GM12865 (cell line): ENCODE measurements around the gene USPL1.

ENCODE experiments used
- DNase-seq: peaks from one replicate; pipeline ENCODE4 v3.0.0; 2010; ENCODE audit warnings: low read depth
- H3K4me3 ChIP-seq: 2 replicates; pipeline ENCODE4 v1.5.1; 2011; ENCODE audit warnings: mild to moderate bottlenecking, low read depth, low read length, control low read depth
- TF ChIP-seq, protein P1 (sequence below): IDR thresholded peaks from 2 replicates; pipeline ENCODE4 v1.5.1; 2011; ENCODE audit warnings: low read length, control low read depth, low read depth, inconsistent platforms; ENCODE audit not compliant: insufficient read depth; ENCODE audit errors: missing control alignments

Gene USPL1

DNA sequence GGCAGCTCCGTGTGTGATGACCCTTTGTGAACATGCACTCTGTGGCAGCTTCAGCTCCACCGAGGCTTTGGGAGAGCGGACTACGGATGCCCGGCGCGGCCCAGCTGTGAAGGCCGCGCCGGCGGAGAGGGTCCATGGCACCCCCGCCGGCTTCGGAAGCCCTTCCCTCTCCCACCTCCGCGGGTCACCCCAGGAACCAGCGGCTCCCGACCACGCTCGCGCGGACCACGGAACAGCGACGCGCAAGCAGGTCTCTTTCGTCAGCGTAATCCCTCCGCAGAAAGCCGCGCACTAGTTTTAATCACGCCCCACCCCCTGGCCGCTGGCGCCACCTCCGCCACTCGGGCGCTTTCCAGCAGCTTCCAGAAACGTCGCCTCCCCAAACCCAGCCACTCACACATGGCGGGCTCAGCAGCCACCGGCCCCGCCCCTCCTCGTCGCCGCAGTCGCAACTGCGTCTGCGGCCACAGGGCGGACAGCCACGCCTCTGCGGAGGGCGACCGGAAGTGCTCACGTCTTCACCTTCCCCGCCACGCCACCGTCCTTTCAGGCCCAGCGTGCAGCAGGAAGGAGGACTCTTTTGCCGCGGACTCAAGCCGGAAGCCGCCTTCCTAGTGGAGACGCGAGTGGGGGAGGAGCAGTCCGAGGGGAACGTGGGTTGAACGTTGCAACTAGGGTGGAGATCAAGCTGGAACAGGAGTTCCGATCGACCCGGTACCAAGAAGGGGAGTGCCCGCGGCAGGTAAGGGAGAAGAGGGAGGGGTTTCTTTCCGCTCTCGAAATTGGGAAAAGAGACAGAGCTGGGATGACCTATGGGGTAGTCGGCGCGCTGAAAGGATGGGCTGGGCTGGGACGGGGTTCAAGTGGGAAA is at the start of gene USPL1:
Gene USPL1, plus strand, starts transcription at position 606 of the 871 bp plus-strand sequence. CDS start 3,221 bp downstream, outside the sequence.
- TF ChIP-seq, protein P1, sequence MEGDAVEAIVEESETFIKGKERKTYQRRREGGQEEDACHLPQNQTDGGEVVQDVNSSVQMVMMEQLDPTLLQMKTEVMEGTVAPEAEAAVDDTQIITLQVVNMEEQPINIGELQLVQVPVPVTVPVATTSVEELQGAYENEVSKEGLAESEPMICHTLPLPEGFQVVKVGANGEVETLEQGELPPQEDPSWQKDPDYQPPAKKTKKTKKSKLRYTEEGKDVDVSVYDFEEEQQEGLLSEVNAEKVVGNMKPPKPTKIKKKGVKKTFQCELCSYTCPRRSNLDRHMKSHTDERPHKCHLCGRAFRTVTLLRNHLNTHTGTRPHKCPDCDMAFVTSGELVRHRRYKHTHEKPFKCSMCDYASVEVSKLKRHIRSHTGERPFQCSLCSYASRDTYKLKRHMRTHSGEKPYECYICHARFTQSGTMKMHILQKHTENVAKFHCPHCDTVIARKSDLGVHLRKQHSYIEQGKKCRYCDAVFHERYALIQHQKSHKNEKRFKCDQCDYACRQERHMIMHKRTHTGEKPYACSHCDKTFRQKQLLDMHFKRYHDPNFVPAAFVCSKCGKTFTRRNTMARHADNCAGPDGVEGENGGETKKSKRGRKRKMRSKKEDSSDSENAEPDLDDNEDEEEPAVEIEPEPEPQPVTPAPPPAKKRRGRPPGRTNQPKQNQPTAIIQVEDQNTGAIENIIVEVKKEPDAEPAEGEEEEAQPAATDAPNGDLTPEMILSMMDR: no peak
- H3K4me3 ChIP-seq: peak within 1 kb of the TSS; percentile 98
- peak; percentile 100 for DNase-seq

DNA sequence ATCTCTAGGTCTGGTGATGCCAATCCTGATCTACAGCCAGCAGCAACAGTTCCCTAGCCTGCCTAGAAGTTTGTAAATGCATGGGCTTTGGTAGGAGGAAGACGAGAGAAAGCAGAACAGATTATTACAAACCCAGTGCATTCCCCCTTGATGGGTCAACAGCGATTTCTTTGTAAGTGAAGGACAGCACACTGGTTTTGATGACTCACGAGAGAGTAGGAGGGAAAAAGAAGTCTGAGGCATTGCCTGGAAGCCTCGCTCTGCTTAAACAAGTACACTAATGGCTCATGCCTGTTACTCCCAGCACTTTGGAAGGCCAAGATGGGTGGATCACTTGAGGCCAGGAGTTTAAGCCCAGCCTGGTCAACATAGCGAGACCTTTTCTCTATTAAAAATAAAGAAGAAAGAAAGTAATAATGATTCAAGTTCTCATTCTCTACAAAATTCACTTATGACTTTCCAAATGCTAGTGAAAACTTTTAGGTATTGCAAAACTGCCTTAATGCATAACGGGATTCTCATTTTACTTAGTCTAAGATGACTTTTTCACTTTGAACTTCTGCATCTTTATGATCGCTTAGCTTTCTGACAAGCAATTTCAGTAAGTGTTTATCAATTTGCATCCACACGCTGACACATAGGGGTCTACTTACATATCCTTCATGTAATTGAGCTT is 47.7 kb upstream of the USPL1 start:
- TF ChIP-seq, protein P1: no peak
- DNase-seq: no peak
- H3K4me3 ChIP-seq: no peak overlapping the region

DNA sequence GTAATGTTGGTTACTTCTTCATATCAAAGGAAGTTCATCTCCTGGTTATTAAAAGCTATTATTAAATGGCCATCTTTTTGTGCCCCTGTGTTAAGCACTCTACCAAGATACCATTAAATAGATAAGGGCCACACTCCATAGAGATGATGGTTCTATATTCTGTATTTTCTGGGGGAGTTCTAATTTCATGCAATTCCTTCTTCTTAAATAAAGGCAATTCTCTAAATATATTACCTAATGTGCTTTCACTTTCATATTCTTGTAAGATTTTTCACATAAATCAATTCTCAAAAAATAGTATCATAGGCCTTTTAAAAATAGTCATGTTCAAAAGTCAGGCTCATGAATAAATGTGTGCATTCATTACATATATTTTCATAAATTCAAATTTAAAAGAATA is 47.0 kb upstream of the USPL1 start:
- no peak for DNase-seq
- TF ChIP-seq, protein P1: no peak
- H3K4me3 ChIP-seq: no peak overlapping the region

DNA sequence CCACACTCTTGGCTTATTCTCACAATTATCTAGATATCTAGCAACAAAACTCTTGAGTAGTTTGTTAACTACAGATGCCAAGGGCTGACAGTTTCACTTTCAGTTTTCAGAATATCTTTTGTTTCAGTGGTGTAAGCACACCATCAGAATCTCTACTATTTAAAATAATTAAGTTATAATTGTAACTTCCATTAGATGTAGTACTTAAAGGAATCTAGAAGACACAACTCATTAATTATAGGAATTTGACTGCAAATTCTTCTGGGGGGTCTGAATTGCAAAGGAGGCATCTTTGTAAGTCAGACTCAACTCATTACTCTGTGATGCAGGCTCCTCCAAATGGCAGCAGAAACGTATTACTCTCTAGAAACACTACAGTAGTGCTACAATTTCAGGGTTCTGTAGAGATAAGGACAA is 44.9 kb upstream of the USPL1 start:
- TF ChIP-seq, protein P1: peak; percentile 14
- DNase-seq: peak; percentile 59
- H3K4me3 ChIP-seq: peak overlapping the region; percentile 41

DNA sequence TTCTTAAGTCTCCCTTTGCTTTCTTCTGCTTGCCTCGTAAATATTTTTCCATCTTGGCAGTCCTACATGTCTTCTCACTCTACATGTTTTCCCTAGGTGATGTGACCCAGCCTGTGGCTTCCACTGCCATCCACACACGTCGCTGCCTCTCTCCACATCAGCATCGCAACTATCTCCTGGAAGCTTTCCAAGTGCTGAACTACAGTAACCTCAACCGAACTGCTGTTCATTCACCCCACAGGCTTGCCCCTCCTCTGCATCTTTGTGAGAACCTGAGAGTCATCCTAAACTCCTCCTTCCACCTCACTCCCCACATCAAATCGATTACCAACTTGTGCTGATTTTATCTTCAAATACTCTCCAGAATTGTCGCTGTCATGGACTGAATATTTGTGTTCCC is 41.2 kb upstream of the USPL1 start:
- no peak for DNase-seq
- TF ChIP-seq, protein P1: no peak
- no peak overlapping the region for H3K4me3 ChIP-seq

DNA sequence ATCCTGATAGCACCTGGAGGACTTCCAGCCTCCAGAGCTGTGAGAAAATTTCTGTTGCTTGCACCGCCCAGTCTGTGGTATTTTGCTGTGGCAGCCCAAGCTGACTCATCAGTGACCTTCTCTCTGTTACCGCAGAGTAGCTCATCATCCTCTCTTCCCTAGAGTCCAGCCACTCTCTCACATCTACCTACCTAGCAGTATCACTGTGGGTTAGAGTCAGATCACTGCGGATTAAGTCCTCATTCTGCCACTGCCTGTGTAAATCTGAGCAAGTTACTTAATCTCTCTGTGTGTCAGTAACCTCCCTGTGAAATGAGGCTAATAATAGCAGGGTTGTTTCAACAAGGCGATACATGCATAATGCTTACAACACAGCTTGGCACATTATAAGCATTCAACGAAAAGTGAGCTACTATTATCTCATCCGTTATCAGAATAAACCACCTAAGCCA is 40.3 kb upstream of the USPL1 start:
- peak; percentile 85 for DNase-seq
- TF ChIP-seq, protein P1: no peak

More for the DNA sequence above, 40.3 kb upstream of the USPL1 start:
- no peak overlapping the region for H3K4me3 ChIP-seq
